RWPE1 (cell line): ENCODE results near the gene SPG21.

Experiments
- CTCF ChIA-PET: fragments of 350-600 bp; sonication (Branson Sonifier 250); formaldehyde crosslinking; extraction: SDS; loops from one replicate; lab custom pipeline; 2021; lab: Yijun Ruan, JAX
- POLR2A ChIA-PET: fragments of 400-600 bp; formaldehyde crosslinking; extraction: SDS; loops from one replicate; lab custom pipeline; 2020; ENCODE audit warnings: antibody characterized with exemption; ENCODE audit not compliant: low non-redundant PET; lab: Yijun Ruan, JAX
- DNase-seq: peaks from one replicate; pipeline ENCODE4 v3.0.0; 2012; ENCODE audit warnings: low spot score
- H3K27ac ChIP-seq: fragments of 450-650 bp; 2 replicates; pipeline ENCODE4 v1.5.1; 2017
- CTCF ChIP-seq: fragments of 450-650 bp; conservative IDR thresholded peaks from 2 replicates; pipeline ENCODE4 v1.5.1; 2017; ENCODE audit warnings: low read depth, mild to moderate bottlenecking

Gene SPG21

GRCh38 chr15:64926661-64927060 is 63.1 kb downstream of the SPG21 start:
- H3K27ac ChIP-seq: no peak overlapping the region
- ChIA-PET CTCF (no interaction called here), POLR2A (no interaction called here)
- no peak for DNase-seq
- TF ChIP-seq CTCF: no peak

GRCh38 chr15:64925335-64926330 is 64.1 kb downstream of the SPG21 start:
- CTCF ChIA-PET: interaction anchor here (0.6 kb wide), 1 partner anchor 45 kb away, joined by 3 read pairs; no protein-coding TSS in a partner anchor
- no peak overlapping the region for H3K27ac ChIP-seq
- no peak for TF ChIP-seq CTCF
- POLR2A ChIA-PET: no interaction called here
- DNase-seq: no peak

- no peak for DNase-seq
- ChIA-PET POLR2A (no interaction called here), CTCF (interaction anchor here (0.6 kb wide), 1 partner anchor 110 kb away, joined by 3 read pairs; no protein-coding TSS in a partner anchor)
- no peak for TF ChIP-seq CTCF
- no peak overlapping the region for H3K27ac ChIP-seq
These were observed 66.2 kb downstream of the SPG21 start for GRCh38 chr15:64923546-64923945.

- no peak overlapping the region for H3K27ac ChIP-seq
- DNase-seq: peak; percentile 37
- CTCF ChIA-PET: interaction anchor here (0.6 kb wide), 1 partner anchor 28 kb away, joined by 8 read pairs; no protein-coding TSS in a partner anchor
- POLR2A ChIA-PET: no interaction called here
- no peak for TF ChIP-seq CTCF
These were observed 68.0 kb downstream of the SPG21 start for GRCh38 chr15:64921711-64922110.

GRCh38 chr15:64919721-64920120 is 70.0 kb downstream of the SPG21 start:
- ChIA-PET POLR2A (no interaction called here), CTCF (no interaction called here)
- DNase-seq: no peak
- no peak for TF ChIP-seq CTCF
- no peak overlapping the region for H3K27ac ChIP-seq

- CTCF ChIA-PET: no interaction called here
- POLR2A ChIA-PET: no interaction called here
- no peak for TF ChIP-seq CTCF
- H3K27ac ChIP-seq: no peak overlapping the region
- DNase-seq: no peak
These were observed 72.5 kb downstream of the SPG21 start for GRCh38 chr15:64917211-64917610.
